Body of pancreas (tissue), 4 donors: Measurements from ENCODE around the gene MYH7B. TPM values are rescaled to one million over a fixed set of nuclear protein-coding genes. Genes with fewer than 3 reads are reported as not detected.

Experiments
- ATAC-seq: fragments of 150-250 bp; one replicate; pipeline ENCODE4 v1.9.1; 2016
- DNase-seq, 4 donors: peaks; one replicate each; pipeline ENCODE4 v3.0.0-alpha.2; 2019
- H3K27ac ChIP-seq, 4 donors: fragments of 200-600 bp; sonication (generic); 1 replicate in 3 of 4; 2 replicates in 1 of 4; pipeline versions ENCODE4 v1.5.1 to v1.6.1; 2016 to 2019; ENCODE audit warnings: mild to moderate bottlenecking in 1 of 4, mixed read lengths in 1 of 4, moderate library complexity in 1 of 4
- H3K27me3 ChIP-seq, 2 donors: fragments of 200-600 bp; sonication (generic); one replicate each; pipeline ENCODE4 v1.6.0; 2016; ENCODE audit warnings: mild to moderate bottlenecking in 1 of 2
- H3K36me3 ChIP-seq, 2 donors: fragments of 200-600 bp; sonication (generic); replicated peaks in 1 of 2; 2 replicates each; pipeline ENCODE4 v1.5.1; 2016; ENCODE audit warnings: low read depth in 2 of 2; ENCODE audit not compliant: insufficient read depth in 1 of 2
- H3K4me1 ChIP-seq: fragments of 200-600 bp; sonication (generic); one replicate; pipeline ENCODE4 v1.6.0; 2016
- H3K4me3 ChIP-seq, 2 donors: fragments of 200-600 bp; sonication (generic); 1 replicate in 1 of 2; 2 replicates in 1 of 2; pipeline ENCODE4 v1.5.1; 2016 to 2019
- H3K9me3 ChIP-seq, 3 donors: fragments of 200-600 bp; sonication (generic); 1 replicate in 2 of 3; 2 replicates in 1 of 3; pipeline ENCODE4 v1.5.1; 2016
- POLR2A ChIP-seq, 3 donors: fragments of 450-650 bp; IDR thresholded peaks; one replicate each; pipeline ENCODE4 v1.6.1; 2016; ENCODE audit warnings: antibody characterized with exemption in 3 of 3, mild to moderate bottlenecking in 2 of 3
- WGBS, 2 donors: methylation state at CpG; one replicate each; pipeline ENCODE4 v1.1.5; 2017; 5-methylcytosine and 5-hydroxymethylcytosine counted together
- intact Hi-C: fragments of 100-400 bp; cut with DNase I; formaldehyde crosslinking; loops from one replicate; pipeline ENCODE4 v1.15.1; 2023
- total RNA-seq, 2 donors: library from RNA; depleted of rRNA; stranded (reverse); fragments of >200 nt; gene quantifications; one replicate each; pipeline ENCODE4 v1.1.0, GENCODE V29; 2016
- TF ChIP-seq, protein P1 (sequence below), 7 experiments: fragments of 450-650 bp in 4 of 7; fragments of 200-600 bp in 3 of 7; sonication (generic) in 3 of 7; IDR thresholded peaks; one replicate each; pipeline ENCODE4 v1.5.1; 2016 to 2019; ENCODE audit warnings: antibody characterized with exemption in 7 of 7

Gene MYH7B
- total RNA-seq, 2 donors from 2014 or later = 0.52 to 1.3 TPM

DNA sequence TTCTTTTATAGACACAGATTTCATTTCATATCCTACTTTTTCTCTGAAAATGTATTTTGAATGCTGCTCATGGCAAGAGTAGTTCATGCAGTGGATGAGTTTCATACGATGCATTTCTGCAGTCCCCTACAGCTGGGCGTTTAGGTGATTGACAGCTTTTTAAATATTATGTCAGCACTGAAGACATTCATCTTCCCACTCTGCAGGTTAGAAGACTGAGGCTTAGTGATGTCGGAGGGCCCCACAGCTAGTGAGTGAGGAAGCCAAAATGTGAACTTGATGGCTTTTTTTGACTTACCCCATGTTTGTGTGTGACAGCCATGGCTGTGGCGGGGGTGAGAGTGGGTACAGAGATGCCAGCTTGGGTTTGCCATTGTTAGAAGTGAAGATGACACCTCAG lies 33.5 kb downstream of the MYH7B start:
- no peak for DNase-seq
- no peaks in the 10 kb centered on the region for H3K9me3 ChIP-seq
- H3K36me3 ChIP-seq = peaks cover 0 to 2% of the 10 kb centered on the region in 2 donors
- no peak overlapping the region for H3K27ac ChIP-seq
- H3K27me3 ChIP-seq = peaks cover 0 to 16% of the 10 kb centered on the region in 2 donors
- TF ChIP-seq, protein P1, sequence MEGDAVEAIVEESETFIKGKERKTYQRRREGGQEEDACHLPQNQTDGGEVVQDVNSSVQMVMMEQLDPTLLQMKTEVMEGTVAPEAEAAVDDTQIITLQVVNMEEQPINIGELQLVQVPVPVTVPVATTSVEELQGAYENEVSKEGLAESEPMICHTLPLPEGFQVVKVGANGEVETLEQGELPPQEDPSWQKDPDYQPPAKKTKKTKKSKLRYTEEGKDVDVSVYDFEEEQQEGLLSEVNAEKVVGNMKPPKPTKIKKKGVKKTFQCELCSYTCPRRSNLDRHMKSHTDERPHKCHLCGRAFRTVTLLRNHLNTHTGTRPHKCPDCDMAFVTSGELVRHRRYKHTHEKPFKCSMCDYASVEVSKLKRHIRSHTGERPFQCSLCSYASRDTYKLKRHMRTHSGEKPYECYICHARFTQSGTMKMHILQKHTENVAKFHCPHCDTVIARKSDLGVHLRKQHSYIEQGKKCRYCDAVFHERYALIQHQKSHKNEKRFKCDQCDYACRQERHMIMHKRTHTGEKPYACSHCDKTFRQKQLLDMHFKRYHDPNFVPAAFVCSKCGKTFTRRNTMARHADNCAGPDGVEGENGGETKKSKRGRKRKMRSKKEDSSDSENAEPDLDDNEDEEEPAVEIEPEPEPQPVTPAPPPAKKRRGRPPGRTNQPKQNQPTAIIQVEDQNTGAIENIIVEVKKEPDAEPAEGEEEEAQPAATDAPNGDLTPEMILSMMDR (IDR thresholded peaks at IDR 0.05) = no peak
- no peak for TF ChIP-seq POLR2A (IDR thresholded peaks at IDR 0.05)
- intact Hi-C loops = no loop called here
- H3K4me1 ChIP-seq = no peaks in the 10 kb centered on the region
- ATAC-seq = no peak
- 84 to 85% methylated on average over 4 of the region's 4 CpGs for WGBS, 2 donors
- H3K4me3 ChIP-seq = no peak overlapping the region

DNA sequence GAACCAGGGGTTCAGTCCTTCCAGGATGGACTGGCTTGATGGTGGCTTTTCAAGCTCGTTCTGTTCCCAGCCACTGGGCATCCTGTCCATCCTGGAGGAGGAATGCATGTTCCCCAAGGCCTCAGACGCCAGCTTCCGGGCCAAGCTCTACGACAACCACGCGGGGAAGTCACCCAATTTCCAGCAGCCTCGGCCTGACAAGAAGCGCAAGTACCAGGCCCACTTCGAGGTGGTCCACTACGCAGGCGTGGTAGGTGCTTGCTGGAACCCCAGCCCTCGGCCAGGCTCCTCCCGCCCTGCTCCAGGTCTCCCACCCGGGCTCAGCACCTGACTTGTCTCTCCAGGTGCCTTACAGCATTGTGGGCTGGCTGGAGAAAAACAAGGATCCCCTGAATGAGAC lies 34.0 kb downstream of the MYH7B start:
- intact Hi-C loops = no loop called here
- H3K27me3 ChIP-seq = peaks cover 0 to 13% of the 10 kb centered on the region in 2 donors
- WGBS, 2 donors = 90 to 95% methylated on average over 10 to 14 of the region's 14 CpGs
- H3K4me3 ChIP-seq = no peak overlapping the region
- H3K9me3 ChIP-seq = no peaks in the 10 kb centered on the region
- ATAC-seq = no peak
- TF ChIP-seq POLR2A (IDR thresholded peaks at IDR 0.05) = no peak
- TF ChIP-seq, protein P1 (IDR thresholded peaks at IDR 0.05) = no peak
- DNase-seq = peak in 1 of 4 donors; percentile 10
- peaks cover 0 to 2% of the 10 kb centered on the region in 2 donors for H3K36me3 ChIP-seq
- no peak overlapping the region for H3K27ac ChIP-seq
- H3K4me1 ChIP-seq = no peaks in the 10 kb centered on the region

DNA sequence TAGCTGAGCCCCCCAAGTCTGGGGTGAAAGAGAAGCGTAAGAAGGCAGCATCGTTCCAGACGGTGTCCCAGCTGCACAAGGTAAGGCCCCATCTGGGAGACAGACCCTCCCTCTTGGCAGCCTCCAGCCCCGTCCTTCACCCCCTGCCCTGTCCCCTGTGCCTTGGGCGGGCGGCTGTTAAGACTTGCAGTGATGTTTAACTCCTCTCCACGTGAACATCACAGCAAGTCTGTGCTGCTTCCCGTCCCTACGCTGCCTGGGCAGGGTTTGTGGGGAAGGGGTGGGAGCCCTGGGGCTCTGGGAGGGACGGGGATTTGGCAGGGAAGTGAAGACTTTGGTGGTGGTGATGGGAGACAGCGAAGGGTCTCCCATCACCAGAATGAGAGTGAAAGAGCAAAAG lies 34.6 kb downstream of the MYH7B start:
- WGBS, 2 donors = 64 to 69% methylated on average over 11 of the region's 11 CpGs
- Histone ChIP-seq H3K27me3 (peaks cover 0 to 8% of the 10 kb centered on the region in 2 donors), H3K4me1 (no peaks in the 10 kb centered on the region), H3K4me3 (no peak overlapping the region), H3K9me3 (no peaks in the 10 kb centered on the region), H3K36me3 (peaks cover 0 to 2% of the 10 kb centered on the region in 2 donors), H3K27ac (no peak overlapping the region)
- DNase-seq (peak in 1 of 4 donors; percentile 10), ATAC-seq (no peak)
- intact Hi-C loops = no loop called here
- no peak for TF ChIP-seq POLR2A (IDR thresholded peaks at IDR 0.05)
- TF ChIP-seq, protein P1 (IDR thresholded peaks at IDR 0.05) = no peak

DNA sequence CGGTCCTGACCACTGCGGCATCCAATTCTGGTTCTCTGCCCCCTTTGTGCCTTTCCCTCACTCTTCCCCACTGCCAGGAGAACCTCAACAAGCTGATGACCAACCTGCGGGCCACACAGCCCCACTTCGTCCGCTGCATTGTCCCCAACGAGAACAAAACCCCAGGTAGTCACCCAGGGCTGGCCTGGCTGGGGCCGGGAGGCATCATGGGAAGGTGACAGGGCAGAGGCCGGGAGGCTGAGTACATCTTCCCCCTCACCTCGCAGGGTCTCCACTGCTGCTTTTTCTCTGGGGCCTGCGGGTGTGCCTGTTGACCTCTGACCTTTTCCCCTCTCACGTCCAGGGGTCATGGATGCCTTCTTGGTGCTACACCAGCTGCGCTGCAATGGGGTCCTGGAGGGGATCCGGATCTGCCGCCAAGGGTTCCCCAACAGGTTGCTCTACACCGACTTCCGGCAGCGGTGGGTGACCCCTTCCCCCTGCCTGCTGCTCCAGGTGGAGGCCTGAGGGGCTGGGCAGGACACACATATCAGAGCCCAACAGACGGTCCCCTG lies 35.1 kb downstream of the MYH7B start:
- Histone ChIP-seq H3K9me3 (no peaks in the 10 kb centered on the region), H3K4me3 (no peak overlapping the region), H3K4me1 (no peaks in the 10 kb centered on the region), H3K27me3 (peaks cover 0 to 3% of the 10 kb centered on the region in 2 donors), H3K27ac (no peak overlapping the region), H3K36me3 (peaks cover 0 to 2% of the 10 kb centered on the region in 2 donors)
- 84 to 95% methylated on average over 13 to 18 of the region's 18 CpGs for WGBS, 2 donors
- intact Hi-C loops = no loop called here
- ATAC-seq = no peak
- no peak for DNase-seq
- no peak for TF ChIP-seq POLR2A (IDR thresholded peaks at IDR 0.05)
- TF ChIP-seq, protein P1 (IDR thresholded peaks at IDR 0.05) = no peak
